ENCODE measurements around the gene ARRDC4. TPM values are rescaled to one million over a fixed set of nuclear protein-coding genes. Genes with fewer than 3 reads are reported as not detected.

The ARRDC4 gene
- total and polyA plus RNA-seq, 2 of the 4 experiments (the other 2 are of a cell fraction): 5.3 to 9.1 TPM

DNA sequence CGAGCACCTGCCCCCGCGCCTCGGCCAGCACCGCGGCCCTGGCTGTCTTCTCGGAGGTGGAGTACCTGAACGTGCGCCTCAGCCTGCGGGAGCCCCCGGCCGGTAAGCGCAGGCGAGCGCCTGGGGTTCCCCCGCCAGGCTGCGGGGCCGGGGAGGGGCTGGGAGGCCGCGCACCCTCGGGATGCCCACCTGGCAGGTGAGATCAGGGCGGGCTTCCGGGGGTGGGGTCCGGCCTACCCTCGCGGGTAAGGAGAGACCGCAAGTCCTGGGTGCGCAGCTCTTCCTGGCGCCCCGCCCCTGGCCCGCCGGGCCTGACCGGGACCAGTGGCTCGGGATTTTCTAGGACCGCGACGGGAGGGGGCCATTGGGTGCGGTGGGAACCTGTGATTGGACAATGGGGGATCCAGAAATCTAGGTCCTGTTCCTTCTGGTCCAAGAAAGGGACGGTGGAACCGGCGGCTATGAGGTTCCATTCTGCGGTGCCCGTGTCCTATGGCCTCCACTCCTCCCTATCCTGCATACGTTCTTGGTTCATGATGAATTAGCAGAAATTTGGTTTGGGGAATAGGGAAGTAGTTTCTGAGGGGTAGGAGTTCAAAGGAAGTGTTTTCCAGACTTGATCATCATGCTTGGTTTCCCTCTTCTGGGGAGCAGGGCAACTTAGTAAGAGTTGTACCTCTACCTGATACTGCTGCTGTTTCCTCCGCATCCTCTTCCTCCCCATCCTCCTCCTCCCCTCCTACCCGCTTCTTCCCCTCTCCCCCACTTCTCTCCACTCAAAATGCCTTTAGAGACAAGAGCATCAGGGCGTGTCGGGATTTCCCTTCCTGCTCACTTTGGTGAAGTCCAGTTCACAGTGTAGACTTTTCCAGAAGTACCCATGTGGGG lies 808 bp downstream of the ARRDC4 start:
- Histone ChIP-seq H3K23ac (ENCODE audit: low read depth, low read length) (peak overlapping the region; percentile 23; the same call in 1 of the 2 replicates), H2BK5ac (ENCODE audit: low read depth, low read length, poor library complexity, severe bottlenecking) (no peak overlapping the region), H3K14ac (replicated peaks; ENCODE audit: low read depth, low read length) (no peak overlapping the region), H3K18ac (ENCODE audit: low read depth, low read length) (no peak overlapping the region), H4K91ac (ENCODE audit: insufficient read depth, low read depth, low read length) (no peak overlapping the region; the same call in 1 of the 2 replicates), H2AK9ac (replicated peaks; ENCODE audit: low read depth, low read length, poor library complexity) (peak overlapping the region; percentile 58), H3K27ac (ENCODE audit: insufficient read depth, low read length) (no peak overlapping the region; the same call in 1 of the 2 replicates), H2BK15ac (ENCODE audit: low read depth, low read length) (no peak overlapping the region), H4K20me1 (ENCODE audit: insufficient read depth, low read length) (no peaks in the 10 kb centered on the region), H3K36me3 (ENCODE audit: control insufficient read depth, insufficient read depth, low read length) (no peaks in the 10 kb centered on the region), H3K79me1 (ENCODE audit: low read depth in 1 of 2, low read length in 2 of 2) (peaks cover 0 to 9% of the 10 kb centered on the region in 2 experiments; a peak in 1 of 4 replicates), H2AK5ac (ENCODE audit: low read depth, low read length) (no peak overlapping the region), H3K9me1 (ENCODE audit: insufficient read depth, low read length) (no peaks in the 10 kb centered on the region), H3K56ac (ENCODE audit: extremely low read depth, insufficient read depth, low read length) (no peak overlapping the region), H2AFZ (replicated peaks; ENCODE audit: low read length, poor library complexity) (peak overlapping the region; percentile 95), H2BK20ac (ENCODE audit: low read depth, low read length) (no peak overlapping the region), H3K4me2 (ENCODE audit: low read depth, low read length) (peak overlapping the region; percentile 69), H3K9ac (ENCODE audit: low read depth, low read length) (peak overlapping the region; percentile 55), H4K8ac (ENCODE audit: low read depth in 2 of 2, low read length in 2 of 2) (no peak overlapping the region; a peak in 1 of 4 replicates), H2BK120ac (ENCODE audit: low read depth, low read length) (no peak overlapping the region), H3K27me3 (ENCODE audit: control insufficient read depth, insufficient read depth, low read length) (no peaks in the 10 kb centered on the region), H3K4ac (ENCODE audit: low read depth, low read length) (no peak overlapping the region), H3K9me3 (ENCODE audit: control insufficient read depth, insufficient read depth, low read length) (no peaks in the 10 kb centered on the region), H4K5ac (ENCODE audit: low read depth, low read length) (no peak overlapping the region), H3K4me1 (ENCODE audit: control insufficient read depth, insufficient read depth, low read length) (peaks cover 2% of the 10 kb centered on the region; the same call in 1 of the 2 replicates), H3K4me3 (ENCODE audit: insufficient read depth, low read depth, low read length) (peak overlapping the region; percentile 55)
- dilution Hi-C loops (cut with HindIII; ENCODE audit: low sequenced_read_pairs, unreplicated experiment) (no loop called here), in situ Hi-C loops (cut with MboI; ENCODE audit: low sequenced_read_pairs) (no loop called here), intact Hi-C loops (cut with micrococcal nuclease) (loop anchor here (2.0 kb wide), 1 partner anchor 123 kb away; no protein-coding TSS in a partner anchor)
- 30% methylated on average over 2 of the region's 48 CpGs; no CpG with 5 or more reads in 1 of the 2 experiments for WGBS, 2 experiments (ENCODE audit: extremely low coverage in 2 of 2, insufficient read length in 1 of 2)
- POLR2A ChIA-PET (ENCODE audit: unreplicated experiment): no interaction called here
- TF ChIP-seq MXI1 (IDR thresholded peaks at IDR 0.05; ENCODE audit: borderline replicate concordance, low read depth, low read length) (no peak), SMC3 (IDR thresholded peaks at IDR 0.05; ENCODE audit: low read depth, low read length) (no peak), MAZ (IDR thresholded peaks at IDR 0.05; ENCODE audit: borderline replicate concordance, low read depth, low read length) (peak; percentile 15; the same call in 1 of the 2 replicates), FOS (IDR thresholded peaks at IDR 0.05; ENCODE audit: low read depth, low read length) (no peak)
- TF ChIP-seq, protein P1, sequence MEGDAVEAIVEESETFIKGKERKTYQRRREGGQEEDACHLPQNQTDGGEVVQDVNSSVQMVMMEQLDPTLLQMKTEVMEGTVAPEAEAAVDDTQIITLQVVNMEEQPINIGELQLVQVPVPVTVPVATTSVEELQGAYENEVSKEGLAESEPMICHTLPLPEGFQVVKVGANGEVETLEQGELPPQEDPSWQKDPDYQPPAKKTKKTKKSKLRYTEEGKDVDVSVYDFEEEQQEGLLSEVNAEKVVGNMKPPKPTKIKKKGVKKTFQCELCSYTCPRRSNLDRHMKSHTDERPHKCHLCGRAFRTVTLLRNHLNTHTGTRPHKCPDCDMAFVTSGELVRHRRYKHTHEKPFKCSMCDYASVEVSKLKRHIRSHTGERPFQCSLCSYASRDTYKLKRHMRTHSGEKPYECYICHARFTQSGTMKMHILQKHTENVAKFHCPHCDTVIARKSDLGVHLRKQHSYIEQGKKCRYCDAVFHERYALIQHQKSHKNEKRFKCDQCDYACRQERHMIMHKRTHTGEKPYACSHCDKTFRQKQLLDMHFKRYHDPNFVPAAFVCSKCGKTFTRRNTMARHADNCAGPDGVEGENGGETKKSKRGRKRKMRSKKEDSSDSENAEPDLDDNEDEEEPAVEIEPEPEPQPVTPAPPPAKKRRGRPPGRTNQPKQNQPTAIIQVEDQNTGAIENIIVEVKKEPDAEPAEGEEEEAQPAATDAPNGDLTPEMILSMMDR (conservative IDR thresholded peaks at IDR 0.05; ENCODE audit: low read depth, low read length): no peak
- TF ChIP-seq, protein P2, sequence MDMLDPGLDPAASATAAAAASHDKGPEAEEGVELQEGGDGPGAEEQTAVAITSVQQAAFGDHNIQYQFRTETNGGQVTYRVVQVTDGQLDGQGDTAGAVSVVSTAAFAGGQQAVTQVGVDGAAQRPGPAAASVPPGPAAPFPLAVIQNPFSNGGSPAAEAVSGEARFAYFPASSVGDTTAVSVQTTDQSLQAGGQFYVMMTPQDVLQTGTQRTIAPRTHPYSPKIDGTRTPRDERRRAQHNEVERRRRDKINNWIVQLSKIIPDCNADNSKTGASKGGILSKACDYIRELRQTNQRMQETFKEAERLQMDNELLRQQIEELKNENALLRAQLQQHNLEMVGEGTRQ (IDR thresholded peaks at IDR 0.05; ENCODE audit: low read depth, low read length): no peak
- CTCF ChIA-PET: no interaction called here
- peak; percentile 1; the same call in 1 of the 2 replicates for ATAC-seq (ENCODE audit: low read depth)
- DNase-seq: peak; percentile 4
- BruUV-seq (replicated peaks): no TSS peak

Measured in IMR-90 (cell line).